HG02970 (cell line): ENCODE data around the gene GNA14.
A peak's percentile ranks its signal among the peaks of the same experiment; 100 is the strongest.
"Not testable (repeated sequence)": the region's sequence is repeated elsewhere in the genome, so short reads cannot be mapped to it uniquely, and the experiment has no call there.

ENCODE experiments used
- ATAC-seq: cut with Tn5 transposase; IDR thresholded peaks from one replicate; pipeline ENCODE4 v1.9.1; 2021; ENCODE audit warnings: mild to moderate bottlenecking, moderate library complexity, moderate number of reproducible peaks; ENCODE audit not compliant: unreplicated experiment, low FRiP score

Gene GNA14

GRCh38 chr9:77497322-77498198 is 150.6 kb downstream of the GNA14 start:
- no peak for ATAC-seq

- no peak for ATAC-seq
These were observed 152.1 kb downstream of the GNA14 start for GRCh38 chr9:77495834-77496671.

- ATAC-seq = not testable (repeated sequence)
These were observed 157.8 kb downstream of the GNA14 start for GRCh38 chr9:77490279-77490678.

- ATAC-seq = not testable (repeated sequence)
These were observed 158.5 kb downstream of the GNA14 start for GRCh38 chr9:77489405-77490163.

GRCh38 chr9:77488439-77489126 is 159.5 kb downstream of the GNA14 start:
- no peak for ATAC-seq

GRCh38 chr9:77486968-77487367 is 161.2 kb downstream of the GNA14 start:
- no peak for ATAC-seq

- ATAC-seq = no peak
These were observed 161.7 kb downstream of the GNA14 start for GRCh38 chr9:77486463-77486862.

GRCh38 chr9:77475641-77476473 is 172.3 kb downstream of the GNA14 start:
- peak; percentile 80 for ATAC-seq

GRCh38 chr9:77474936-77475335 is 173.2 kb downstream of the GNA14 start:
- ATAC-seq = no peak

GRCh38 chr9:77472646-77473045 is 175.5 kb downstream of the GNA14 start:
- ATAC-seq = no peak

- no peak for ATAC-seq
These were observed 176.6 kb downstream of the GNA14 start for GRCh38 chr9:77471572-77471971.

- no peak for ATAC-seq
These were observed 178.4 kb downstream of the GNA14 start for GRCh38 chr9:77469515-77470231.

GRCh38 chr9:77464661-77465060 is 183.5 kb downstream of the GNA14 start:
- ATAC-seq = no peak

- no peak for ATAC-seq
These were observed 185.0 kb downstream of the GNA14 start for GRCh38 chr9:77463151-77463550.

- no peak for ATAC-seq
These were observed 186.1 kb downstream of the GNA14 start for GRCh38 chr9:77462066-77462465.

- ATAC-seq = no peak
These were observed 187.2 kb downstream of the GNA14 start for GRCh38 chr9:77460938-77461337.

- peak; percentile 80 for ATAC-seq
These were observed 190.1 kb downstream of the GNA14 start for GRCh38 chr9:77457916-77458592.

- peak; percentile 60 for ATAC-seq
These were observed 191.2 kb downstream of the GNA14 start for GRCh38 chr9:77456829-77457437.
